ENCODE measurements around the gene RBM8A.
A peak's percentile ranks its signal among the peaks of the same experiment; 100 is the strongest.

RBM8A gene

GRCh38 chr1:145871994-145872924, 55.0 kb downstream of the RBM8A start:
- DNase-seq = peak; percentile 78

All from activated CD8-positive, alpha-beta memory T cell treated with anti-CD3 and anti-CD28 coated beads for 24 hours (primary cell).